NCI-H1048 (cell line): ENCODE data around the gene TBL1XR1.
"Not testable (repeated sequence)": the region's sequence is repeated elsewhere in the genome, so short reads cannot be mapped to it uniquely, and the experiment has no call there.

ENCODE experiments used
- DNase-seq: peaks from one replicate; lab custom pipeline; 2025; lab: John Stamatoyannopoulos, UW

TBL1XR1 gene

DNA sequence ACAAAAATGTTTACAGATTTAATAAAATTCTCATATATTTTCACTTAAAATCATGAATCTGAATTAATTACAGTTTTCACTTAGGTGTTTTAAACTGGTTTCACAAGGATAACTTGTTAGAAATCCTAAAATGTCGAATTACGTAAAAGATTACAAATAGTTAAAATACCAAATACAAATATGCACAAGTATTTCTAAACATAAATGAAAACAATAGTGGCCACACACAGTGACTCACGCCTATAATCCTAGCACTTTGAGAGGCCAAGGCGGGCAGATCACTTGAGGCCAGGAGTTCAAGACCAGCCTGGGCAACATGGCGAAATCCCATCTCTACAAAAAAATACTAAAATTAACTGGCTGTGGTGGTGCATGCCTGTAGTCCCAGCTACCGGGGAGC lies 10.9 kb upstream of the TBL1XR1 start:
- no peak for DNase-seq

DNA sequence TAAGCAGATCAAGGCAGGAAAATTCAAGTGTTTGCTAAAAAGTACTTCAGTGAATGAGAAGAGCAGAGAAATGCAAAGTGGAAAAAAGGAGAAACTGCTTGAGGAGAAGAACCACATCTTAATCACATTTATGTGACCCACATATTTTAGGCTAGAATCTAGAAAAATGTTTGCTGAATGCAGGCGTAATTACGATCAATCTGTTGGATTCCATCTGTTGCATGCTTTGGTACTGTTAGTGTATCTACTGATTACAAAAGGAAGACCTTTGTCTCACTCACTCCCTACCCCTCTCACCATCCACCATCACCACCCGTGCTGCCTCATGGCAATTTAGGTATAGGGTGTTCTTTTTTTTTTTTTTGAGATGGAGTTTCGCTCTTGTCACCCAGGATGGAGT lies 9.7 kb upstream of the TBL1XR1 start:
- DNase-seq: no peak

DNA sequence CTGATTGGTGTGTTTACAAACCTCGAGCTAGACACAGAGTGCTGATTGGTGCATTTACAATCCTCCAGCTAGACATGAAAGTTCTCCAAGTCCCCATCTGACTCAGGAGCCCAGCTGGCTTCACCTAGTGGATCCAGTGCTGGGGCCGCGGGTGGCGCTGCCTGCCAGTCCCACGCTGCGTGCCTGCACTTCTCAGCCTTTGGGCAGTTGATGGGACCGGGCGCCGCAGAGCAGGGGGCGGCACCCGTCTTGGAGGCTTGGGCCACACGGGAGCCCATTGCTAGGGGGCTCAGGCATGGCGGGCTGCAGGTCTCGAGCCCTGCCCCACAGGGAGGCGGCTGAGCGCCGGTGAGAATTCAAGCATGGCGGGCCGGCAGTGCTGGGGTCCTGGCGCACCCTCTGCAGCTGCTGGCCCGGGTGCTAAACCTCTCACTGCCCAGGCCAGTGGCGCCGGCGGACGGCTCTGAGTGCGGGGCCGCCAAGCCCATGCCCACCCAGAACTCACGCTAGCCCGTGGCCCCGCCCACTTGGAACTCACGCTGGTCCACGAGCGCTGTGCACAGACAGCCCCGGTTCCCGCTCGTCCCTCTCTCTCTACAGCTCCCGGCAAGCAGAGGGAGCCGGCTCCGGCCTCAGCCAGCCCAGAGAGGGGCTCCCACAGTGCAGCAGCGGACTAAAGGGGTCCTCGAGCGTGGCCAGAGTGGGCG lies 6.6 kb upstream of the TBL1XR1 start:
- no peak for DNase-seq

DNA sequence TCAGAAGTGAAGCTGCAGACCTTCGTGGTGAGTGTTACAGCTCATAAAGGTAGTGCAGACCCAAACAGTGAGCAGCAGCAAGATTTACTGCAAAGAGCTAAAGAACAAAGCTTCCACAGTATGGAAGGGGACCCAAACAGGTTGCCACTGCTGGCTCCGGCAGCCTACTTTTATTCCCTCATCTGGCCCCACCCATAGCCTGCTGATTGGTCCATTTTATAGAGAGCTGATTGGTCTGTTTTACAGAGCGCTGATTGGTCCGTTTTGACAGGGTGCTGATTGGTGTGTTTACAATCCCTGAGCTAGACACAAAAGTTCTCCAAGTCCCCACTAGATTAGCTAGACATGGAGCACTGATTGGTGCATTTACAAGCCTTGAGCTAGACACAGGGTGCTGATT lies 5.7 kb upstream of the TBL1XR1 start:
- DNase-seq: not testable (repeated sequence)

DNA sequence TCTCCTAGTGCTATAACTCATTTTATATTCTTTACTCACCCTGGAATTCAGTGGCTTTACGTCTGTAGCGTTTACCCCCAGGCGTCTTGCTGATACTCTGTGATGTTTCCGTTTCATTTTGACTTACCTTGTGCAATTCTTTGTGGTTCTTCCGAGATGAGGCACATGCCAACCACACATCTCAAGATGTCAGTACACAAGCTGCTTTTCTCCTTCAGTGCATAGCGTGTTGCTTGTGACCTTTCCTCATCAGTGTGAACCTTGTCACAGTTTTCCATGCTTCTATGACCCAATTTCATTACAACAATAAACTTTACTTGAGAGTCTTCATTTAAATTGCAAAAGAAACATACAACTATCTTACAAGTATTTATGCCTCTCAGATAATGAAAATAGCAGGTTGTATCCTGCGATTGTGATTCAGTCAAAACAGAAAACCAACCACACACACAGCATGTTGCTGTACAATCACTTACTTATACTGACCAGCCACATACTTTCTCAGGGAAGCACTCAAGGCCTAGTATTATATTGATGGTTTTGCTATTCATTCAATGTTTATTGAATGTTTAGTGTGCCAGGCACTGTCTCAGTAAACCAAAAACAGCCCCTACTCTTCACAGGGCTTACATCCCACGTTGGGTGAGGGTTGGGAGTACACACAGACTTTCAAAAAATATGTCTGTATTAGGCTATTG lies 4.6 kb upstream of the TBL1XR1 start:
- no peak for DNase-seq

DNA sequence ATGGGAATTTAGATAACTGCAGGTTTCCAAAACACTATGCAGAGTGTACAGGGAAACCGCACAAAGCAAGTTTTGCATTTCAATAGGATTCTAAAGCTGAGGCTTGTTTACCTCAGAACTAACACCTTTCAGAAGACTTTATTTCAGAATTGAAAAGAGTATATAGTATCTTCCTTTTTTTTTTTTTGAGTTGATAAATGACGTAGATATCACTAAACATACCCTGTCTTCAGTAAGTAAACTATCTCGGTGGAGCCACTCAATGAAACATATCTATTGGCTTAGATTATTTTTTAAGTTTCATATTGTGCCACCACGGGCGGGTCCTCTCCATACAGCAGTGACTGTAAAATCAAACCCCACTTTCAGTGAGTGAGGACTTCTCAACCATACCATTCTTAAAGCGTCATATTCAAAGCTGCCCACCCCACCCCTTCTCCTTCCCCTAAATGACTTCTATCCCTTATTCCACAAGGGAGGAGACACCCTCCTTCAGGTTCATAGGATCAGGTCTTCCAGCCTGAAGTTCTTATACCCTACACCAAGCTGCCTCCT lies 2.0 kb upstream of the TBL1XR1 start:
- DNase-seq: no peak

DNA sequence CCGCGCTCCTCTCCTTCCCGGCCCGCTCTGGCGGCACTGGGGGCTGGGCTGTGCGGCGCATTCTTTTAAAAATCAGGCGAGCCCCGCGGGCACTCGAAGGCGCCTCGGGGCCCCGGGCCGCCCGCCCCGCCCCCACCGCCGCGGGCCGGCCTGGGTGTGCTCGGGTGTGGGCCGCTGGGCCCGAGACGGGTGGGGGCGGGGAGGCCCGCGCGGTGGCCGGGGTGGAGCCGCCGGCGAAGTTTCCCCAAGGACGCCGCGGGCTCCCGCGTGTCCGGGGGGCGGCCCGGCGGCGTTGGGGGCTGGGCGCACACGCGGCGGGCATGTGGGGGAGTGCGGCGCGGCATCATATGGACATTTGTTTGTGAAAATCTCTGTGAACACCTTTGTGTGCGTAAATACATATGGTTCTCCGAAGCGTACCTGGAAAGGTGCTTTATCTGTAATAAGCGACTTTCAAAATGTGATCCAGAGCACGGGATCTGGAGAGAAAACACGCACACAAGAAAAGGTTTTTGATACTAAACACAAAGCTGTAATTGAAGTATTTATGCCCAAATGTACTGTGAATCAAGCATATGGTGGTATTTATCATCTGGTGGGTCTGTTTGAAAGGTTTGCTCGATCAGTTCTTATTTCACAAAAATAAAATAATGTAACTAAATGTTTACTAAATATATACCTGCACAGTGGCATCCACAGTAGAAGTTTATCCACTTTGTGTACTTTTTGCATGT lies 612 bp upstream of the TBL1XR1 start:
- DNase-seq: no peak

DNA sequence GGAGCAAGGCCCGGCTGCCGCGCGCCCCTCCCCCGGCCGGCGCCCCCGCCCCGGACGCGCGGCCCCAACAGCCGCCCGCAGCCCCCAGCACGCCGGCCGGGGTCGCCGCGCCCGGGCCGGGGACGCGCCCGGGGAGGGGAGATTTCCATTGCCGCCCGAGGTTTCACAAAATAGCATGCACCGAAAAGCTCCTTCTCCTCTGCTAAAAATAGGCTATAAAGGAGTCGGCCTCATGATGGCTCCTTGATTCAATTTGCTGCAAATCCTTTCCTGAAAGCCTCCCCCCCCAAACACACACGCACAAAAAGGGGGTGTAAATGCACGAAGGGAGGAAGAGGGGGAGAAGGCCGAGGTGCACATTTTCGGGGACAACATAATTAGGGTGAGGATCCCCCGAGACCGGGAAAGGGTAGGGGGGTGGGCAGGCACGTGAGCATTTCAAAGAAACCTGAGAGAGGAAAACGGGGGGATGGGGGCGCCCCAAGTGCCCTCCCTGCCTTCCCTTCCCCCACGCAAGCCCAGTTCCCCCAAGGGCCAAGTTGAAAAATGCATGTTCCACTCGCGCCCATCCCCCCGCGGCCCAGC lies 734 bp downstream of the TBL1XR1 start:
- no peak for DNase-seq

DNA sequence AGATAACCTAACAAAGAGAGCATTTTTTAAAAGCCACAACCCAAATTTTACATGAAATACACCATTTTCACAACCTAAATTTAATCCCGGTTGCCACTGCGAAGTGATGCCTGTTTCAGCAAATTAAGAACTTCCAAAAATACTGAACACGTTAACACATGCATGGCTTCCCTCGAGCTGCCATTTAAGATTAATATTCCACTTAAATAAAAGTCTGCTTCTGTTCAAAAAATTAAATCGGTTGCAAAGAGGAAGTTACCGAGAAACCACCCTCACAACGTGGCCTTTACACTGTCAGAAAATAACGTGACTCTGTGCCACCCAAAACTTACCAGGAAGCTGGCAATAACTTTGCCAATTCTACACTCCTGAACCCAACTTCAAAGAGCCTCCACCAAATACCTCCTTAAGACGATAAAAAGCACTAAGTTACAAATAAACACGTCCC lies 1.2 kb downstream of the TBL1XR1 start:
- no peak for DNase-seq

DNA sequence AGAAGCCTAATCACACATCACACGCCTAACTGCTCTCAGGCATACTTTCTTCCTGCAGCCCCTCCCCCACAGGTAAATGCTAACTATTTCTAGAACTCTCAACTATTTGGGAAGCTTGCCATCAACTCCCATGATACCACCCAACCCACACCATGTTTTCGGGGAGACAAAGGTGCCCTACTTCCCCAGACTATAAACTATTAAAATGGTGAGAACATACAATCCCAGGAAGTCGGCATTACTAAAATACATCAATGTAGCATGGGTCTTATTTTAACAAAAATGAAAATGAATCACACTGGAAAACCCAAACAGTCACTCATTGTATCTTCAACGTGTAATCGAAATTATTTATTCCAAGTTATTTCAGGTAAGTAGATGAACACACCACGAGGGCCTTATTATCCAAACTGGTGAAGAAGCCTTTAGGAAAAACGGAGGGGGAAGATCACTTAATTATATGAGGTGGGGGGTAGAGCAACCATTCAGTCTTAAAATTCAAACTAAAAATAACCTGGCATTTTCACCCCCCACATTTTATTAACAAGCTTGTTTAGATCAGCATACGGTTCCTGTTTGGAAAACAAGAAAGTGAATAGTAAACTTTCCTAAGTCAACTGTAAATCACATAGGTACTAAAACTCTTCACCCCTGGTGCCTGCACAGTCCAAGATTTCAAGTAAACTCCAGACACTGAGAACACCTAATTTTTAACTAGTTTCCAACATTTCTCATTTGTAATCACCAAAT lies 1.9 kb downstream of the TBL1XR1 start:
- peak; percentile 18 for DNase-seq

DNA sequence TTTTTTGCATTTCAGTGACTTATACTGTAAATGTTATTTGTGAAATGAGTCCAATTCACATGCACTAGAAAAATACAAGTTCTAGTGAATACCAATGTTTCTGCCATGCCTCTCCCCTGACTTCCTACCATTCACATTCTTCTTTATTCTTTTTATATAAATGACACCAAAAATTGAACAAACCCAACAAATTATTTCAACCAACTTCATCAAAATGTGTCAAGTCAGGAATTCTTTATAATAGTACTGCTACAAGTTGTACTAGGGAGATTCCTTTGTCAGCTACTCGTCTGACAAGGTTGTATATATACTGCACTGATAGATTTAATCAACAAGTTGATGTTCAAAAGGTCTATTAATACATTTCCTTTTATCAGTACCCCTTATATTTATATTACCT lies 3.0 kb downstream of the TBL1XR1 start:
- no peak for DNase-seq

DNA sequence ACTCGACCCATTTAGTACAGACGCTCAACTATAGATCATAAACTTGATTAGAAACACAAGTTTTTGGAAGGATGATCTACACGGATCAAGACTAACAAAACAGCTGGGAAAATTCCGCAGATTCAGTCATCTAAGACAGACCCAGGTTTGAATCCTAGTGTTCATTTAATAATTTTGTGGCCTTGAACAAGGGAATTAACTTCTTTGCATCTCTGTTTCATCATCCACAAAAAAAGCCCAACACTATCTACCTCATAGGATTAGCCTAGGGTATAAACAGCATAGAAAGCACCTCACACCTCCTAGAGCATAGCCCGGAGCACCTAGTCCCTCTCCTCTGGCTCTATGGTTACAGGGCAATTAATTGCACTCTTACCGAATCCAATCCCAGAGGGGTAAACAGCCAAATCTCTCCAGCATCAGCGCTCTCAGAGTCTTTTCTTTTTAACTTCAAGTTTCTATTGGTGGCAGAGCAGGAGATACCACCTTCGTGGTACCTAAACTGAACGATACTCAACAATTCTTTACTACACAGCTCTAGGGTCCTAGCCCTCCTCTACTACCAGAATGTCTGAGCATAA lies 3.5 kb downstream of the TBL1XR1 start:
- DNase-seq: no peak

DNA sequence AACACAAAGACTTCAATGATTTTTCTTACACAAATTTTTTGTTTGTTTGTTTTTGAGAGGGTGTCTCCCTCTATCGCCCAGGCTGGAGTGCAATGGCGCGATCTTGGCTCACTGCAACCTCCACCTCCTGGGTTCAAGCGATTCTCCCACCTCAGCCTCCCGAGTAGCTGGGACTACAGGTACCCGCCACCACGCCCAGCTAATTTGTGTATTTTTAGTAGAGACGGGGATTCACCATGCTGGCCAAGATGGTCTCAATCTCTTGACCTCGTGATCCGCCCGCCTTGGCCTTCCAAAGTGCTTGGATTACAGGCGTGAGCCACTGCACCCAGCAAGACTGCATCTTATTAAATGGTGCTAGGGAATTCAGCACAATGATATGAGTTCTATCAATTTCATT lies 4.0 kb downstream of the TBL1XR1 start:
- not testable (repeated sequence) for DNase-seq

DNA sequence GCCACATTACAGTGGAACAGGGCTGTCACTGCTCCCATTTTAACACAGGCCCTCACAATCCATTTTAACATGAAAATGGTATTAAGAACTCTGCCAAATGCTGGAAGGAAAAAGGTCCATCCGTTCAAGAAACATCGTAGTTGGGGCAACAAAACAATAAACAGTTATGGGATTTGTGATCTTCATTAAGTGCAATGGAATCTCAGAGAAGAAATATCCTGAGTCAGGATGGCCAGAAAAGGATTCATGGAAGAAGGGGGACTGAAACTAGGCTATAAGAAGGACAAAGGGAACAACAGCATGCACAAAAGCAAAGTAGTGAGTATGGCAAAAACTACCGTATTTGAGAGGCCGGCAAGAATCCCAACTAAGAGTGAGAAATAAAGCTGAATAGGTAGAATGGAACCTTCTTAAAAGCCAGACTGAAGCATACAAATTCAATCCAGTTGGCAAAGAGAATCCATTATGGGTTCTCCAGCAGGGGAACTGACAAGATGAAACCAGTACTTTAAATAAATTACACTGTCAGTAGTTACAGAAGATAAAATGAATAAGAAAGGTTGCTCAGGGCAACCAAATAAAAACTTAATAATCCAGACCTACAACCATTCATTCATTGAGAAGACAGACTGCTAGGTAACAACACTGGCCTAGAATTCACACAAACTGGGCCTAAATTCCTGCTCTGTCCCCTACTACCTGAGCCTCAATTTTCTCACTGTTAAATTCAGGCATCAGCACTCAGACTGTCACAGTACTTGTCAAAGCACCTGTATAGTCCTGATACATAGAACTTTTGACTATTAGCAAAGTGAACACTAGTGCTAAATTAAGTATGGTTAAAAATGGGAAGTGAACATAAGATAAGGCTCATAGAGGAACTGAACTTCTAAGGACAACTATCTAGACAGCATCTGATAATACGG lies 6.3 kb downstream of the TBL1XR1 start:
- DNase-seq: no peak

DNA sequence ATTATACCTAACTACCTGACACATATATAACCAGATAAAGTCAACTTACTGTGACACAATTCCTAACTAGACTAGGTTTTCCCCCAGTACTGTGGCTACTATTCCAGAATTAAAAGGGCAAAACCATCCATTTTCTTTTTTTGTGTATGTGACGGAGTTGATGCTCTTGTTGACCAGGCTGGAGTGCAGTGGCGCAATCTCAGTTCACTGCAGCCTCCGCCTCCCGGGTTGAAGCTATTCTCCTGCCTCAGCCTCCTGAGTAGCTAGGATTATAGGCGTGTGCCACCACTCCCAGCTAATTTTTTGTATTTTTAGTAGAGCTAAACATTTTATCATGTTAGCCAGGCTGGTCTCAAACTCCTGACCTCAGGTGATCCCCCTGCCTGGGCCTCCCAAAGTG lies 7.1 kb downstream of the TBL1XR1 start:
- not testable (repeated sequence) for DNase-seq

DNA sequence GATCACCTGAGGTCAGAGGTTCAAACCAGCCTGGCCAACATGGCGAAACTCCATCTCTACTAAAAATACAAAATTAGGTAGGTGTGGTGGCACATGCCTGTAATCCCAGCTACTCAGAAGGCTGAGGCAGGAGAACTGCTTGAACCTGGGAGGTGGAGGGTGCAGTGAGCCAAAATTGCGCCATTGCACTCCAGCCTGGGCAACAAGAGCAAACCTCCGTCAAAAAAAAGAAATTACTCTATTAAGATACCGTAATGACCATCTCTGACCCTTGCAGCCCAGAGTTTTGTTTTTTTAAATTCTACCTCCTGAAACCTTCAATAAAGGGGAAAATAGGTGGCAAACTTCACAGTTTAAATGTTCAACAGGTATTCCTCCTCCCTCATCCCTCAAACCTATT lies 9.0 kb downstream of the TBL1XR1 start:
- not testable (repeated sequence) for DNase-seq

DNA sequence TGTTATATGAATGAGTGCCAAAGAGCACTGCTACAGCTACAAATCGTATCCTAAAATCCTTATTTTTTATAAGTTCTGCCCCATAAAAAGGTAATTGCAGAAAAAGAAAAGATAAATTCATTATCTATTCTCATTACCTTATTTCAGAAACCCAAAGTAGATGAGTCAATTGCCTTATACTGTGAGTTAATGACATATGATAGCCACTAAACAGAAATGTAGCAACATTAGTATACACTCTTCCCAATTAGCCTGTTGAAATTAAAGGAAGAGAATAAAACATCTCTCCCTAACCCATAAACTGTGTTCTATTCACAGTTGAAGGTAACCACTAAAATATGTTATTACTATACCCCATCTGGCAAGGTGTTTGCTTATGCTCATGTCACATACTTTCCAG lies 11.0 kb downstream of the TBL1XR1 start:
- DNase-seq: no peak

DNA sequence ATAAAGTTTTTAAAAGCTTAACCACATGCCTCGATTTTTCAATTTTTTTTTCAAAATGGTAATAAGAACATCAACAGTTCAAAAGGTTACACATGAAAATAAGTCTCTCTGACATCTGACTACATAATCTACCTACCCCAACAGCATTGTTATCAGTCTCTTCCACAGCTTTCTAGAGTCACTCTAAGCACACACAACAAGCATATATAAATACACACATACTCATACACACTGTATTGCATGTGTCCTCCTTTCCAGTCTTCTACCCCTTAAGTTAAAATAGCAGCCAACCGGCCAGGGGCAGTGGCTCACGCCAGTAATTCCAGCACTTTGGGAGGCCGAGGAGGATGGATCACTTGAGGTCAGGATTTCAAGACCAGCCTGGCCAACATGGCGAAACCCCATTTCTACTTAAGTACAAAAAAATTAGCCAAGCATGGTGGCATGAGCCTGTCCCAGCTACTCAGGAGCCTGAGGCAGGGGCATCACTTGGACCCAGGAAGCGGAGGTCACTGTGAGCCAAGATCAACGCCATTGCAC lies 12.2 kb downstream of the TBL1XR1 start:
- no peak for DNase-seq

DNA sequence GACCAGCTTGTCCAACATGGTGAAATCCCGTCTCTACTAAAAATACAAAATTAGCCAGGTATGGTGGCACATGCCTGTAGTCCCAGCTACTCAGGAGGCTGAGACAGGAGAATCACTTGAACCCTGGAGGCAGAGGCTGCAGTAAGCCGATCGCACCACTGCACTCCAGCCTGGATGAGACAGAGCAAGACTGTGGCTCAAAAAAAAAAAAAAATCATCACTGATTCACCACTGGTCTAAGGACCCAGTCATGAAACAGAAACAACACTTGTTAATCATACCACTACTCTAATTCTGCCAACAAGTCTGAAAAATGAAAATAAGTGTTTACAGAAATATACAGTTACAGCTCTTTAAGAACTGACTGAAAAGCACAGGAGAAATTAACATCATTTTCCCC lies 12.7 kb downstream of the TBL1XR1 start:
- not testable (repeated sequence) for DNase-seq

DNA sequence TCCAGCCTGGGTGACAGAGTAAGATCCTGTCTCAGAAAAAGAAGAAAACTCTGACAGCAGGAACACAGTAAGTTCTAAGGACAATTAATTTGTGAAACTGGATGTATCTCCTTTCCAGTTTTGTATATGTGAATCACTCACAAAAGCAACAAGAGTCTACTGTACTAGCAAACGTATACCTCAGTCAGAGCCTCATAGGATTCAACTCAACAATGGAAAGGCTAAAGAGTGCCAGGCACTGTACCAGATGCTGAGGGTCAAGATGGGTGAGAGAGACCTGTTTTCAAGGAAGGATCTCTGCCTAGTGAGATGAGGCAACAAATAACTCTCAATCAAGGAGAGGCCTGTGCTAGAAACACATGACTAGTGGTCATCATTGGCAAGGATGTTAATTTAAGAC lies 14.9 kb downstream of the TBL1XR1 start:
- DNase-seq: no peak
